ENCODE results near the gene IL9R.
"Not testable (repeated sequence)": the region's sequence is repeated elsewhere in the genome, so short reads cannot be mapped to it uniquely, and the experiment has no call there.

IL9R gene

GRCh38 chrX:155999751-156000150 is 2.3 kb downstream of the IL9R start:
- DNase-seq = not testable (repeated sequence)

- no peak for DNase-seq
These were observed 2.9 kb downstream of the IL9R start for GRCh38 chrX:156000361-156000926.

GRCh38 chrX:156001001-156001666 is 3.6 kb downstream of the IL9R start:
- DNase-seq = no peak

GRCh38 chrX:156001667-156002021 is 4.1 kb downstream of the IL9R start:
- no peak for DNase-seq

GRCh38 chrX:156002507-156002906 is 5.0 kb downstream of the IL9R start:
- DNase-seq = no peak

- no peak for DNase-seq
These were observed 6.1 kb downstream of the IL9R start for GRCh38 chrX:156003486-156004185.

GRCh38 chrX:156004256-156004655 is 6.8 kb downstream of the IL9R start:
- no peak for DNase-seq

GRCh38 chrX:156004740-156005139 is 7.2 kb downstream of the IL9R start:
- no peak for DNase-seq

GRCh38 chrX:156005144-156005543 is 7.6 kb downstream of the IL9R start:
- no peak for DNase-seq

GRCh38 chrX:156006468-156006867 is 9.0 kb downstream of the IL9R start:
- DNase-seq = not testable (repeated sequence)

GRCh38 chrX:156008379-156008778 is 10.9 kb downstream of the IL9R start:
- DNase-seq = not testable (repeated sequence)

- no peak for DNase-seq
These were observed 11.4 kb downstream of the IL9R start for GRCh38 chrX:156008915-156009314.

- DNase-seq = not testable (repeated sequence)
These were observed 12.2 kb downstream of the IL9R start for GRCh38 chrX:156009691-156010090.

- not testable (repeated sequence) for DNase-seq
These were observed 15.9 kb downstream of the IL9R start for GRCh38 chrX:156013286-156013953.

- not testable (repeated sequence) for DNase-seq
These were observed 22.4 kb downstream of the IL9R start for GRCh38 chrX:156019846-156020245.

GRCh38 chrX:156023002-156023401 is 25.5 kb downstream of the IL9R start:
- DNase-seq = not testable (repeated sequence)

- DNase-seq = not testable (repeated sequence)
These were observed 27.5 kb downstream of the IL9R start for GRCh38 chrX:156024949-156025492.

GRCh38 chrX:156028653-156029237 is 31.2 kb downstream of the IL9R start:
- not testable (repeated sequence) for DNase-seq

- not testable (repeated sequence) for DNase-seq
These were observed 31.8 kb downstream of the IL9R start for GRCh38 chrX:156029296-156029695.

GRCh38 chrX:156029707-156030442 is 32.4 kb downstream of the IL9R start:
- DNase-seq = not testable (repeated sequence)

- DNase-seq = not testable (repeated sequence)
These were observed 33.0 kb downstream of the IL9R start for GRCh38 chrX:156030474-156030873.
